HCT116 (cell line): ENCODE results near the gene NTSR2.

Experiments used
- ATF3 ChIP-seq: IDR thresholded peaks from 2 replicates; pipeline ENCODE4 v1.6.1; 2012
- CEBPB ChIP-seq: IDR thresholded peaks from 2 replicates; pipeline ENCODE4 v1.6.1; 2012; ENCODE audit warnings: low read depth
- CTCF ChIP-seq, 3 experiments: fragments of 200-600 bp in 1 of 3; sonication (generic) in 1 of 3; IDR thresholded peaks in 2 of 3; conservative IDR thresholded peaks in 1 of 3; 2 replicates each; pipeline ENCODE4 v1.5.1; 2012 to 2017; ENCODE audit warnings: low read depth in 2 of 3, low read length in 2 of 3, antibody characterized with exemption in 1 of 3, borderline replicate concordance in 1 of 3, control low read depth in 1 of 3, mild to moderate bottlenecking in 1 of 3, mixed read lengths in 1 of 3, mixed run types in 1 of 3, moderate library complexity in 1 of 3; ENCODE audit not compliant: insufficient read depth in 1 of 3
- FOSL1 ChIP-seq: IDR thresholded peaks from 2 replicates; pipeline ENCODE4 v1.6.1; 2012; ENCODE audit warnings: low read depth
- MAX ChIP-seq: IDR thresholded peaks from 2 replicates; pipeline ENCODE4 v1.6.1; 2012
- POLR2A ChIP-seq: IDR thresholded peaks from 2 replicates; pipeline ENCODE4 v1.7.0; 2011; ENCODE audit warnings: borderline replicate concordance; ENCODE audit not compliant: insufficient read depth, insufficient read length; ENCODE audit errors: extremely low read depth
- SIN3A ChIP-seq: IDR thresholded peaks from 2 replicates; pipeline ENCODE4 v1.6.1; 2012; ENCODE audit warnings: low read depth
- TCF7L2 ChIP-seq: IDR thresholded peaks from 2 replicates; pipeline ENCODE4 v1.7.0; 2011; ENCODE audit warnings: borderline replicate concordance, inconsistent platforms; ENCODE audit not compliant: insufficient read depth, insufficient read length; ENCODE audit errors: extremely low read depth
- ZFX ChIP-seq: fragments of 450-650 bp; IDR thresholded peaks from 2 replicates; pipeline ENCODE4 v1.6.1; 2017
- ZNF274 ChIP-seq: fragments of 200-500 bp; sonication (Bioruptor generic); IDR thresholded peaks from 2 replicates; pipeline ENCODE4 v1.6.1; 2014; ENCODE audit warnings: mild to moderate bottlenecking, low read depth, low read length, inconsistent platforms

GRCh38 chr2:11677136-11678055 lies 7.4 kb upstream of the NTSR2 start:
- TF ChIP-seq CEBPB, result no peak
- TF ChIP-seq ZFX, result no peak
- TF ChIP-seq POLR2A, result no peak
- no peak for TF ChIP-seq MAX
- no peak for TF ChIP-seq FOSL1
- TF ChIP-seq CTCF (IDR thresholded peaks at IDR 0.05 in 2 of 3, conservative IDR thresholded peaks at IDR 0.05 in 1 of 3; ENCODE audit: borderline replicate concordance in 1 of 3, insufficient read depth in 1 of 3, low read depth in 2 of 3, low read length in 2 of 3), result no peak
- no peak for TF ChIP-seq ZNF274
- TF ChIP-seq SIN3A, result no peak
- no peak for TF ChIP-seq ATF3
- TF ChIP-seq TCF7L2, result no peak
